Measurements from ENCODE around the gene PNCK.

PNCK gene

DNA sequence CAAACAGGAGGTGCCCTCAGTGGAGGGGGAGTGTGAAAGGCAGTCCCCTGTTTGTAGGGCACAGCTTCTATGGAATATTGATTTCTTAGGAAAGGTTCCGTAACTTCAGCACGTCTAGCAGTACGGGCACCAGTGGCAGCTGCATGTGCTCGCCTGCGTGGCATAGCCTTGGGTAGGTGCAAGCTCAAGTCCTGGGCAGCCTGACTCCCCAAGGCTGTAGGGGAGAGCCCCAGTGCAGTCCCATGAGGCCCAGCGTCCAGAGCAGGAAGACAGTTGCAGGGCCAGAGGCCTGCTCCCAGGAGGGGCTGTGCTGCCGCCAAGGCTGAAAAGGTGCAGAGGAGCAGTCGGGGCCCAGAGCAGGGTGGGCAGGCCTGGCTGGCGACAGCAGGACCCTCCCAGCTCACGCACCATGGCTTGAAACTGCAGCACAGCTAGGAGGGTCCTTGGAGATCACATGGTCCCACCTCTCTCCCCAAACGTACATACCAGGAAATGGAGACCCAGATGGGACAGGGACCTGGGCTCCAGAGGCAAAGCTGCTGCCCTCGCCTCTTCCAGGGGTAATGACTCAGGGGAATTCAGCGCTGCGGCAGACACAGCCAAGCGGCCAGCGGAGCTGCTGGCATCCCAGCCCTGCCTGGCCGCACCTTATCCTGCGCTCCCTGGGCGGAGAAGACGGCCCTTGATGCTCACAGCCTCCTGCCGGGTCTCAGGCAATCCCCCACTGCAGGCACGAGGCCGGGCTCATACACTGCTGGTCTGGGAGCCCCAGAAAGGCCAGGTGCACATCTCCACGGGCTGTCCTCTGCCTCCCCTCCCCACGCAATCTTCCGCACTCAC, 32.7 kb downstream of the PNCK start:
- no peak for DNase-seq

DNA sequence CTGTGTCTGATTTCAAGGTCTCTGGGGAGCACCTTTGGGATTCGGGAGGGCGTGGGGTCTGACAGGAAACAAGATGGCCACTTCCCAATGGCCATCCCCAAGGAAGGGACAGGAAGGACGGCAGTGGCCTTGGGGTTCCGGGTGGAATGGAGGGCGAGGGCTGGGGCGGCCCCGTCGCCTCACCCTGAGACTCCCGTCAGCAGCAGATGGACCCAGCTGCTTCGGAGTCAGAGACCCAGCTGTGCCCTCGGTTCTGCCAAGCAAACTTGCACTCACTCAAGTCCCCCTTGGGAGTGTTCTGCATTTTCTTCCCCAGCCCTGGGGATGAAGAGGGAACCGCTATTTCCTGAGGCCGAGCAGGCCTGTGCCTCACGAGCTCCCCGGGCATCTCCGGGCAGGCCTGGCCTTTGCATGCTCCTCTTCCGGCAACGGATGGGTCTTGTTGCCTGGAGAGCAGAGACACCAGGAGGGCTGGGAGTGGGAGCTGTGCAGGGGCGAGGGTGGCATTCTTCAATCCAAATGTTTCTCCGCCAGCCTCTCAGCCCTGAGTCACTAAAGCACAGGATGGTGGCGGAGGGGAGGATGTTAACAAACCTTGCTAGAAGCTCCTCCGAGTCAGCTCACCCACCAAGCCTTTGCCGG, 33.4 kb downstream of the PNCK start:
- no peak for DNase-seq

DNA sequence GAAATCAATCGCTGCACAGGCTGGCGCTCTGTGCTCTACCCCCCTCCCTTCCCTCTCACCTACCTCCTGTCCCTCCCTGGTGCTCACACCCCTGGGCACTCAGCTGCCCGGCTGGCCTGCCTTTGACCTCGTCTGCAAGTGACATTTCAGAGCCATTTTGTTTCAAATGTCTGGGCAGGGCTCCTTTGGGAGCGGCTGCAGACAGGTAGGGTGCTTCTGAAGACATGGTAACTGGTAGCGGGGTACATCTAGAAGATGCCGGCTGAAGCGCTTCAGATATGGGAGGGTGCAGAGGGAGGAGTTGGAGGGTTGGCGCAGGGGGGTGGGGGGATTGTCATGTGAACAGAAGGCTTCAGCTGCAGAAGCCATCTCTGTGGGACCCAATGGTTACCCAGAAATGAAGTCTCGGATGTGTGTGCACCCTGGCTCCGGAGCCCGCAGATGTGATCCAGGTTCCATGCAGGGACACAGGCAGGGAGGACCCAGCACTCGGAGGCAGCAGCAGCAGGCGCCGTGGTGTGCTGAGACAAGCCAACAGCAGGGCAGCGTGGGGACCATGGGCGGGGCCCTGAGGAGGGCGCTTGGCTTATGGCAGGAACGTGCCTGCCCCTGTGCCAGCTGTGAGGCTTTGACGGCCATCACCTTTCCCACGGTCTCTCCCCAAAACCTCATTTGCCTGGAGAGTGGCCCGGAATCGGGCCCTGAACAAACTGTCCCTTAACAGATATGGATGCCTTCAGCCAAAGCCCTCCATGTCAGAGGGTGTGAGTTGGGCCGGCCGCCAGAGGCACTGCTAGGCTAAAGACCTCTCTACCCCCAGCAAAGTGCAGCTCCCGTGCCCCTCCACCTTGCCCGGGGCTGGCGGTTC, 34.2 kb downstream of the PNCK start:
- no peak for DNase-seq

DNA sequence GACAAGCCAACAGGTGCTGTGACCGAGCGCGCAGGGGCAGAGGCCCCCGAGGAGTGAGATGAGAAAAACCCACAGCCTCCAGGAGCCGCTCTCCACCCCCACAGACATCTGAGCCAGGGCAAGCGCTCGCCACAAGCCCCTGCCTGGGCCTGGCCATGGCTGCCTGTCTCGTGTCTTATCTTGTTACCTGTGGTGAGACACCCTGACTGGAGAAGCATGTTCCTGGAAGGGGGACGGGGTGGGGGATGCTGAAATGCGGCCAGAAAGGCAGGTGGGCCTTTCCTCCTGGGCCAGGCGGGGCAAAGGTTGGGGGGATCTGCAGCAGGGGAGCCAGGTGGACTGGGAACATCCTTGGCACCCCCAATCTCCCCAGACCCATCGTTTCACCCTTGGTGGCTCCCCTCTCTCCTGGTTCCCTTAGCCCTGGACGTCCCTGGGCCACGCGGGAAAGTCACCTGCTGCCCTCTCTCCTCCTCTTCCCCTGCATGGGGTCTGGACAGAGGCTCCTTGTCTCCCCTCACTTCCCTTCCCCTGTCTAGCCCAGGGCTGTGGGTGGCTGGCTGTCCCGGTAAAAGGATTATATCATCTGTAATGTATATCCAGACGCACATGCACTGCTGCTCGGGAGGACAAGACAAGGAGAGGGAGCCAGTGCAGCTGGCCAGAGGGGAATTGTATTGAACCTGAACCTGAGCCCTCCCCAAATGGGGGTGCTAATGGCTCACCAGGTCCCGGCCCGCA, 35.0 kb downstream of the PNCK start:
- DNase-seq, result no peak

DNA sequence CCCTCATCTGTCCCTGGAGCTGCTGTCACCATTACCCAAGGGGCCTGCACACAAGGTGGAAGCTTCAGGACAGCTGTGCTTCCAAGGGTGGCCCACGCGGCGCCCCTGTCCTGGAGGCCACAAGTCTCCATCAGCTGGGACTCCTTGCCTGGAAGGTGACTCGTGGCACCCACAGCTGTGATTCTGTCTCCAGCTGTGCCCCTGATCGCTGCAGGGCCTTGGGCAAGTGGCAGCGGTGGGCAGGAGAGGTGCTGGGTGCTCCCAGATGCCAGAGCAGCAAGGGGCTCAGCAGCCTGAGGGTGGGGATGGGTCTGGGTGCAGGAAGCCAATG, 35.6 kb downstream of the PNCK start:
- DNase-seq, result no peak

DNA sequence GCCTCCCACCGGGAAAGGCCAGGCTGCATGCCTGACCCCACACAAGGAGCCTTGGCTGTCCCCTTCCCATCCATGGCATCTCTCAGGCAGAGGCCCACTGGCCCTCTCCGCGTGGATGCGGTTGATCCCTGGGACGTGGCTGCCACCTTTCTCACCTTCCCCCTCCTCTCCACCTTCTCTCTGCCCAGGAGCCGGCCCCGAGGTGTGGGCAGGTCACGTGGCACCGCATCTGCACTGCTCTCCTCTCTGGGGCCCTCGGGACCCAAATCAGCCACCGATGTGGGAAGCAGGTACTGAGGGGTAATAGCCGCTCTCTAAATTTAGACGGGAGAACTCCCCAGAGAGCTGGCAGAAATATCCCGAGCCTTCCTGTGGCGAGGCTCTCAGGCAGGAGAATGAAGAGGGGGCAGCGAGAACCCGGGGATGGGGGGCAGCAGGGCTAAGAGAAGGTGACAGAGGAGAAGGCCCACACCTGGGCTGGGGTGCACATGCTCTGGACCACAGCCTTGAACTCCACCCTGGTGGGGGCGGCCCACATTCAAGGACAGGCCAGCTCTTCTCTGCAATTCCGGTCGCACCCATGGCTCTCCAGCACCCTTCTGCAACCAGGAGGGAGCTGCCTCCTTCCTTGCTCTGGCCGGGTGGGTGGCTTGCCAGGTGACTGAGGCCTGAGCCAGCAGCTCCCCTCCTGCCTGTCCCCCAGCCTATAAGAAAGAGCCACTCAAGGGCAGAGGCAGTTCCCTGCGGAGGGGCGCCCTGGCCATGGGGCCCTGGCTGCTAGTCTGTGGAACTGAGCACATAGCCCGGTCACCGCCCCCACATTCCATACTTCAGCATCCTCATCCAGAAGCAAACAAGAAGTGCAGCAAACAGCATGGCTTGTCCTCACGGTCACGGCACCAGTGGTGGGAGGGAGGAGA, 36.2 kb downstream of the PNCK start:
- no peak for DNase-seq

DNA sequence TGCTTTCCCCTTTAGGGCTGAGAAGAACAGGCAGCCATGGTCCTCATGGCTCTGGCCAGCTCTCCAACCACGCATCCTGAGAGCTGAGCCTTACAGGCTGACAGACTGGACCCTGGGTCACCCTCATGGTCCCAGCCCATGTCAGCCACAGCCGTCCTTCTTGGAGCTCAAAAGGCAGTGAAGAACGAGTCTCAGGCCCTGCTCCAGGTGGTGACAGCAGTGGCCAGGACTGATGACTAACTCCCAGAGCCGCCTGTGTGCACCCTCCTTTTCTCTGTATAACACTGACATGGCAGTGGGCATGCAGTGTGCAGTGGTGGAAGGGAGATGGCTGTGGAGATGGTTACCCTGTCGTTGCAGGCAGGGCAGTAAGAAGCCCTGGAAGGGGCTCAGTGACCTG, 36.9 kb downstream of the PNCK start:
- no peak for DNase-seq

DNA sequence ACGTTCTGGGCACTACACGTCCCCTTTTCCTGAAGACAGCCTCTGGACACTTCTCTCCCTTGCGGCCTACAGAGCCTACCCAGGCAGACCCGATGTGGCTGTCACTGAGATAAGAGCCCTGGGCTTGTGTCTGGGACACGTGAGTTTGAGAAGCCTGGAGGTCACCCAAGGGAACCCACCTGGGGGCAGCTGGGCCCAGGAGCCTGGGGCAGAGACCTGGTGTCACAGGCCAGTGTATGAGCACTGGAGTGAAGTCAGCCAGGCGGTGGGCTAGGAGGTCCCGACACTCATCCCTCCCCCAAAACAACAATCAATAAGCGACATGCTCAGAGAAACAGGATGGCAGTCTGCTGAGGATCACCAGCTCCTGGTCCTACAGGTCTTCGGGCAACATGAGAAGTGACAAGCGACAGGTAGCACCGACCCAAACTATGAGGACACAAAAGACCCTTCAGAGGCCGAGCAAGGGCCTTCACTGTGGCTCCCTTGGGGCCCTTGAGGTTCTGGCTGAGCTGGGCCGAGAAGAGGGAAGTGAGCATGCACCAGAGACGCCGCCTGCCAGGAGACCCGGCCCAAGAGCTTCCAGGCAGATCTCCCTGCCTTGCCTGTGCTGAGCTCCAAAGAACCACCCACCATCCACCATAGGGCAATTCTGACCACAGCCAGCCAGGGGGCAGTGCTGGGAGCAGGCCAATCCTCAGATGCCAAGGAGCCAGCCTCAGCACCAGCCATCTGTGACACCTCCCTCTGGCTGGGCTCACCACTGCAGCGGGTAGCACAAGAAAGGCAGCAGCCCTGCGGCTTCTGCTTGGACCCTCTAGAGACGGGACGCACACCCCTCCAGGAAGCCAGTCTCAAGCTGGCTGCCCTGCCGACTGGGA, 37.6 kb downstream of the PNCK start:
- peak; percentile 22 for DNase-seq

DNA sequence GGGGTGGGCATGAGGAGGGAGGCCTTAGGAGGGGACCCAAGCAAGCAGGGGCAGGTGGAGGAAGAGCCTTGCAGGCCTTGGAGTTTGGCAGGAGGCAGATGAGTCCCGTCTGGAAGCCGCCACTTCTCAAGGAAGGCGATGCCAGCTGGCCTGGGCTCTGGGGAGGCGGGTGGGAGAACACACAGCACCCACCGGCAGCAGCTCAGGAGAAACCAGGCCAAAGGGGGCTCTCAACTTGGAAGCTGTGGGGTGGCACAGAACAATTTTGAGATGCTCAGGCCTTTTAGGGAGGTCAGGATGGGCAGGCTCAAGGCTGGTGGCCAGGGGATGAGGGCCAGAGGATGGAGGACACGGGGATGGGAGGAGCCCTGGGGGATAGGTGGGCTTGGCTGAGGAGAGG, 38.2 kb downstream of the PNCK start:
- DNase-seq, result no peak

DNA sequence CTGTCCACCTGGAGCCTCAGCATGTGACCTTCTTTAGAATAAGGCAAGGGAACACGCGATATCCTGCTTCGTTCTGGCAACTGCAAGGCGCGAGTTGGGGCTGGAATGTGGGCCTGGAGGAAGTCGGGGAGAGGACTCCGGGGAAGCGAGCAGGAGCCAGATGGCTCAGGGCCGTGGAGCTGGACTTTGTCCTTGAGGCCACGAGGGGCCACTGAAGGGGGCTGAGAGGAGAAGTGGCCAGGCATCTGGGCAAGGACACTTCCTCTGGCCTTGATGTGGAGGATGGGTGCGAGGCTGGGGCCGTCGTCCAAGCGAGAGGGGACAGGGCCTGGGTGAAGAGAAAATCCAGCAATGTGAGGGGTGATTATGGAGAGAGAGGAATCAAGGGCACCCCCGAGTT, 38.8 kb downstream of the PNCK start:
- no peak for DNase-seq

DNA sequence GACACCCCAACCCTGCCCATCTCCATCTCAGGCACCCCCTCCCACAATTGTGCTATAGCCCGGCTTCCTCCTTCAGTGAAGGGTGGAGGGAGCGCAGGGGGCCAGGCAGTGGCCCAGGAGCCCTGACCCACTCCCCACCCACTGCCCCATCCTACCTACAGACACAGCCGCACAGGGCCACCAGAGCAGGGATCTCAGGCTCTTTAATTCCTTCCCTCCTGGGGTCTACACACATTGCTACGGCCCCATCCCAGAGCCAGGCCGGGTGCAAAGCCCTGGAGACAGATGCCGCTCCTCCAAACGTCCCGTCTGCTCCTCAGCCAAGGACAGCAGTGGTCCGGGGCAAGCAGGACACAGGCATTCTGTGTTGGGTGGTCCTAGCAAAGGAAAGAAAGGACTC, 39.4 kb downstream of the PNCK start:
- no peak for DNase-seq

DNA sequence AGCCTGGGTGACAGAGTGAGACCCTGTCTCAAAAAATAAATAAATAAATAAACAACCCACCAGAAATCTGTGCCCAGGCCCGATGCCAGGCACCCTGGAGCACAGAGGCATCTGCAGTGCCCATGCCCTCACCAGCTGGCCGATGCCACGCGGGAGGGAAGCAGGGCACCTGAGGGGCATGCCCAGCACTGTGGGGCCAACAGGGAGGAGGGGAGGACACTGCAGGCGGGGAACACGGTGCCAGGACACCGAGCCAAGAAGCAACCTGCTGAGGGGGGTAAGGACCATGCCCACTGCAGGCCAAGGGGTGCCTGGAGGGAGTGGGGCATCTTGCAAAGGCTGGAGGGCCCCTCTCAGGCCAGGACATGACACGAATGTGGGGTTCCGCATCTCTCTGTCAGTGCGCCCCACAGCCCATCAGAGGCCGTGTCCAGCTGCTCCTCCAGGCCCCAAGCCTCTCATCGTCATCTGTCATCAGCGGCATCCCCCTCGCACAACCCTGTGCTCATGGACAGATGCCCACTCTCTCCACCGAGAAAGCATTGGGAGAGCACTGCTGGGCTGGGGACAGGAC, 39.9 kb downstream of the PNCK start:
- no peak for DNase-seq

DNA sequence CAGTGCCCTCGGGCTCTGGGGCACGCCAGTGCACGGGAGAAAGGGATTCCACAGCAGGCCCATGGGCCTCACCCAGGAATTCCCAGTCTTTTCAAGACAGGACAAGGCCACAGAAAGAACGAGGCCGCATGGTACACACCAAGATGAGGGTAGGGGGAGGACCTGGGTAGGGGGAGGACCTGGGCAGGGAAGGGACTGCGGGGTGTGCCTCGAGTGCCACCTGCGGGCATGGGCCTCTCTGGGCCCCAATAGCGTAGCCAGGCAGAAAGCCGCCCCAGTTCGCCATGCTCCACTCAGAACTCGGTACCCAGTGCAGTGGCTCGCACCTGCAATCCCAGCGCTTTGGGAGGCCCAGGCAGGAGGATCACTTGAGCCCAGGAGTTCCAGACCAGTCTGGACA, 40.6 kb downstream of the PNCK start:
- no peak for DNase-seq

DNA sequence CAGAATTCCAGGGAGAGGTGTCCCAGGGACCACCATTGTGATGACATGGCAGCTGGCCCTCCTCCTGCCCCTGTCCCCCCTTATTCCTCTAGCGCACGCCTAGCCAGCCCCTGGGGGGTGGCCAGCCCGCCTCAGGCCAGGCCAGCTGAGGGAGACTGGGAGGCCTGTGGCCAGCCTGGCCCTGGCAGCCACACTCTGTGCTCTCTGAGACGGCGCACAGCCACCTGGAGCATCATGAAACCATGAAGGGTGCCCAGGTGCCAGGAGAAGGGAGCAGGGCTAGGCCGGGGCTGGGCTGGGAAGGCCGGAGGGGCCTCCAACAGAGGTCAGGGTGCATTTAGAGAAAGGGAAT, 41.0 kb downstream of the PNCK start:
- no peak for DNase-seq

DNA sequence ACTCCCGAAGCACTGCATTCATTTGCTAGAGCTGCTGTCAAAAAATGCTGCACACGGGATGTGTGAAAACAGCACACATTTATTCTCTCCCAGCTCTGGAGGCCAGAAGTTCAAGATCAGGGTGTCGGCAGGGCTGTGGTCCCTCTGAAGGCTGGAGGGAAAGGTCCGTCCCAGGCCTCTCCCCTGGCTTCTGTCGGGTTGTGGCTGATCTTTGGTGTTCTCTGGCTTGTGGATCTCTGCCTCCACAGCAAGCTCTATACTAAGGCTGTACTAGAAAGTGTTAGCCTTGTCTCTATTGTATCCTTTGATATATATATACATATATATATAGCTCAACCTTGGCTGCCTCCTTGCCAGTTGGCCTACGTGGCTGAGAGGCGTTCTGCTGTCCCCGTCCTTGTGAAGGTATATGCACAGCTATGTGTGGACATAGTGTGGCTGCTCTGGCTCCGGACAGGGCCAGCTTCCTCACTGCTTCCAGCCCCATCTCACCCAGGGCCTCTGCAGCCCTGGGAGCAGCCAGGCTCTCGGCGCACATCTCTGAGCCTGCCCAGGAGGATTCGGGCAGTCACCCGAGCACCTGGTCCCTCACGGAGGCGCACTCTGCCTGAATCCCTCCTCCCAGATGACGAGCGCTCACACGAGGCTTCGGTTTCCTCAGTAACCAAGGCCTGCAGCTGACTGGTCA, 41.6 kb downstream of the PNCK start:
- DNase-seq, result no peak

DNA sequence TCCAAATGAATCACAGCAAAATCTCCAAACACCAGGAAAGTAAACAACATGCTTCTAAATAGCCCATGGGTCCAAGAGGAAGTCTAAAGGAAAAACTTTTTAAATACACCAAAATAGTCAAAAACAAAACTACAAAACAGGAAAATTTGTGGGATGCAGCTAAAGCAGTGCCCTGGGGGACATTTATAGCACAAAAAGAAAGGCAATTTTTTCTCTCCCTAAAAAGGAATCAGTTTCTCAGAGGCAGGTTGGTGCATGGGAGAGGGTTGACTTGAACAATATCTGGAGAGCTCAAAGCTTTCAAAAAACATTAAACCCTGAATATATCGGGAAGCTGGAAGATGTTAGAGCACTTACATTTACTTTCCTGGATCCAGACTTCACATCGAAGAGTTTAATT, 42.3 kb downstream of the PNCK start:
- no peak for DNase-seq

DNA sequence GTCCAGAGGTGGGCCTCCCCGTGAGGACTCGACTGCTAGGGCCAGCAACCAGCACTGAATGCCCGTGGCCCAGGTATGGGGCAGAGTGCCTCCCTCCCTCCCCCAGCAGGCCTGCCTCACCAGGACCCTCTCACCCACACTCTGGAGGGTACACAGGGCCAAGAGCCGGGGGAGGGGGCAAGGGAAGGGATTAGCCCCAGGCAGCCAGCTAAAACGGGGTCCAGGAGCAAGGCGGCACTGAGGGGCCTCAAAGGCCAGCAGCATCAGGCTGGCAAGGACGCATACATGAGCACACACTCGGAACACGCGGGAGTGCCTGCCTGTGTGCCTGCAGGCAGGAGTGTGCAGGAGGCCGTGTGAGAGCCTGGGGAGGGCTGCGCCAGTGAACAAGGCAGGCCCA, 44.9 kb downstream of the PNCK start:
- DNase-seq, result no peak

DNA sequence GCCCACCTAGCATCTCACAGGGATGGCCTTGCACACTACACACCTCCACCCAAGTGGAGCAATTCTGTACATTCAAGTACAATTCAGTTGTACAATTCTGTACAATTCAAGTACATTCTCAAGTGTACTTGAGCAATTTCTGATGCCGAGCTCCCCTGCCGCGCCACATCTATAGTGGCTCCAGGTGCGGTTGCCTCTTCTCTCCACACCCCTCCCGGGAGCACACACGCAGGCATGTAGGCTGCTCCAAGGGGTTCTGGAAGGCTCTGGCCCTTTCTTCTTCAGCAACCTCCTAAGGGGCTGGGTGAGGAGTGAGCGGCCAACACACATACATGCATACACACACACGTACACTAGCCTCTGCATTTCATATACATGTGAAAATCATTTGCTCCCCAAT, 45.5 kb downstream of the PNCK start:
- no peak for DNase-seq

DNA sequence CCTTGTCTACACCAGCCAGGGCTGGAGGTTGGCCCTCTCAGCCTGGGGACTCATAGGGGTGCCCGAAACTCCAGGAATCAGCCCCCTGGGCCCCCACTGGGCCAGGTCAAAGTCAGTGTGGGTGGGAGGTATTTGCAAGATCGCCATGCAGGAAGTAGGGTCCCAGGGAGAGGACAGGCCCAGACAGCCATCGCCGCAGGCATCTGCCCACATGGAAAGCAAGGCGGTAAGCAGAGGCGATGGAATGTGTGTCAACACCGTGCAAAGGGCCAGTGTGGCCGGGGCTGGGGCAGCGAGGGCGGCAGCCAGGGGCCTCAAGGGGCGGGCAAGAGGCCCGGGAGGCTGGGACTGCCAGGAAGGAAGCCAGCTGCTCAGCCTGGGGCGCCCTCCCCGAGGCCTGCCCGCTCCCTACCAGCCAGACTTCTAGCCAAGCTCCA, 45.9 kb downstream of the PNCK start:
- DNase-seq, result no peak

Measured in stimulated activated CD4-positive, alpha-beta T cell treated with anti-CD3 and anti-CD28 coated beads, Interleukin-1b, Interleukin-23, amount 100 ng/mL, for 48 hours (primary cell).